Fibroblast of pulmonary artery (primary cell): ENCODE results near the gene FBLN7.

ENCODE experiments used
- DNase-seq: peaks from one replicate; pipeline ENCODE4 v3.0.0-alpha.2; 2010; ENCODE audit warnings: low read depth
- H3K4me3 ChIP-seq: replicated peaks from 2 replicates; pipeline ENCODE4 v1.5.1; 2011; ENCODE audit warnings: low read depth, mild to moderate bottlenecking, control low read depth, low read length, moderate library complexity
- CTCF ChIP-seq: IDR thresholded peaks from 2 replicates; pipeline ENCODE4 v1.5.1; 2011; ENCODE audit warnings: mild to moderate bottlenecking, control low read depth, low read length, inconsistent platforms; ENCODE audit errors: missing control alignments

Gene FBLN7

GRCh38 chr2:112163541-112163981, 25.4 kb downstream of the FBLN7 start:
- no peak for DNase-seq
- TF ChIP-seq CTCF = no peak

DNA sequence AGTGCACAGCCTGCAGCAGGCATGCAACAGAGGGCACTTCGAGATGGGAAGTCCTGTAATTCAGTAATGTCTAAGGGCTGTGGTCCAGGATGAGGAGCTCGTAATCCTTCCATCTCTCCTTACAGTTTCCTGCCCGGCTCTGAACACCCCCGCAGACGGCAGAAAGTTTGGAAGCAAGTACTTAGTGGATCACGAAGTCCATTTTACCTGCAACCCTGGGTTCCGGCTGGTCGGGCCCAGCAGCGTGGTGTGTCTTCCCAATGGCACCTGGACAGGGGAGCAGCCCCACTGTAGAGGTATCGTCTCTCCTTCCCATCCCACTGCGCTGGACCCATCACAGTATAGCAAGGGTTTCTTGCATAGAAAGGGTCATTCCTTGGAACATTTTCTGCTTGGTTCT, 26.7 kb downstream of the FBLN7 start:
- no peak for TF ChIP-seq CTCF
- DNase-seq = no peak
- no peak overlapping the region for H3K4me3 ChIP-seq

More at GRCh38 chr2:112163541-112163981, 25.4 kb downstream of the FBLN7 start:
- H3K4me3 ChIP-seq = no peak overlapping the region

DNA sequence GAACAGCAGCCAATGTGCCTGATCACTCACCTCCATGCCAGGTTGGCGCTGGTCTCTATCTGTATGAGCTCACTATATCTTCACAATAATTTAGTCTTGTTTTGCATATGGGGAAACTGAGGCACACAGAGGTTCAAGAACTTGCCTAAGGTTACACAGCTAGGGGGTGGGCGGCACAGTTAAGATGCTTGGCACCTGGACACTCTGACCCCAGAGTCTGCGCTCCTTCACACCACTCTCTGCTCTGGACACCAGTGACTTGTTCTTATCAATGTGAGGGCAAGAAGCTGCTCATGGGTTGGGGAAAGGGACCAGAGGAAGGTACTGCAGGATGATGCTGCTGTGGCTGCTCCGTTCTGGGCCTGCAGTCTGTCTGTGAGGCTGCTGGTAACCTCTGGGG, 27.1 kb downstream of the FBLN7 start:
- DNase-seq = no peak
- no peak overlapping the region for H3K4me3 ChIP-seq
- TF ChIP-seq CTCF = no peak

- no peak for TF ChIP-seq CTCF
- no peak overlapping the region for H3K4me3 ChIP-seq
- no peak for DNase-seq
Measured at GRCh38 chr2:112166806-112167499, 28.8 kb downstream of the FBLN7 start.

DNA sequence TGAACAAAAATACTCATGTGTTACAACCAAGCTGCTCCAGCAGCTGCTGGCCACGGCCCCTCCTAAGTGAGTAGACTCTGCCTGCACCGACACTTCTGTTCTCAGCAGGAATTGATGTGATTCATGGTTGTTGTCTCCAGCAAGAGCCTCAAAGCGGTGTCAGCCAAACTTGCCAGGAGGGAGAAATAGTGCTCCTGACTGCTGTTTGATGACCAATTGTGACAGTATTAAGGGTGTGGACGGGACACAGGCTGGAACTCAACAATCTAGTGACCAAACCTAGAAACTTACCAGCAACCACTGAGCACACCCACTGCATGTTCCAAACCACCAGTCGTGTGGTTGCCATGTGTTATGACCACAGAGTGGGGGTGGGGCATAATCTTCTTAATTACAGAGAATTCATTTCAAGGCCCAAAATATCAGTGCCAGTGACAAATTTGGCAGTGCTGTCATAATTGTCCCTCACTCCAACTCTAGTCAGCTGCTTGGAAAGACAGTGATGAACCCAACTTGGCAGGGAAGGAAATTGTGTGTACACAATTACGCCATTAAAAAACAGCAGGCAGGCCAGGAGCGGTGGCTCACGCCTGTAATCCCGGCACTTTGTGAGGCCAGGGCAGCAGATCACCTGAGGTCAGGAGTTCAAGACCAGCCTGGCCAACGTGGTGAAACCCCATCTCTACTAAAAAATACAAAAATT, 30.4 kb downstream of the FBLN7 start:
- TF ChIP-seq CTCF = no peak
- DNase-seq = no peak
- H3K4me3 ChIP-seq = no peak overlapping the region

- H3K4me3 ChIP-seq = no peak overlapping the region
- no peak for TF ChIP-seq CTCF
- no peak for DNase-seq
Measured at GRCh38 chr2:112170495-112170894, 32.3 kb downstream of the FBLN7 start.
